GM12874 (cell line): Measurements from ENCODE around the gene CHD9.

ENCODE experiments used
- TF ChIP-seq, protein P1 (sequence below): IDR thresholded peaks from 2 replicates; pipeline ENCODE4 v1.5.1; 2011; ENCODE audit warnings: low read depth, mild to moderate bottlenecking, control low read depth, low read length, moderate library complexity; ENCODE audit not compliant: insufficient read depth

Gene CHD9

DNA sequence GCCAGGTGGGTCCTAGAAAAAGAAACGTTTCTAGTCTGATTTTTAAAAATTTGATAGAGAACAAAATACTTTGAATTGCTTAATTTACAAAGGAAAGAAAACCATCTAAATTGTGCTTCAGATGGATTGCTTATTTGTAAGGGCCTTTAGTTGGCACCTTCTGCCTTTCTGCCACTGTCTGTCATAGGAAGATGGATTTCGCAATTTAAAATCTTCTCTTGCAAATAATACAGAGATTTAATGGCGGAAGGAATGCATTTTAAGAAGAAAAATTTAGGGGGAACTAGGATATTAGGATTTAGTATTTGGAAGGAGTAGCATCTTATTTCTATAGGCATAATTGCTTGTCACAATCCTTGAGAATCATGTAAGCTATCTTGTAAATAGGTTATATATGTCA, 204.0 kb downstream of the CHD9 start:
- TF ChIP-seq, protein P1, sequence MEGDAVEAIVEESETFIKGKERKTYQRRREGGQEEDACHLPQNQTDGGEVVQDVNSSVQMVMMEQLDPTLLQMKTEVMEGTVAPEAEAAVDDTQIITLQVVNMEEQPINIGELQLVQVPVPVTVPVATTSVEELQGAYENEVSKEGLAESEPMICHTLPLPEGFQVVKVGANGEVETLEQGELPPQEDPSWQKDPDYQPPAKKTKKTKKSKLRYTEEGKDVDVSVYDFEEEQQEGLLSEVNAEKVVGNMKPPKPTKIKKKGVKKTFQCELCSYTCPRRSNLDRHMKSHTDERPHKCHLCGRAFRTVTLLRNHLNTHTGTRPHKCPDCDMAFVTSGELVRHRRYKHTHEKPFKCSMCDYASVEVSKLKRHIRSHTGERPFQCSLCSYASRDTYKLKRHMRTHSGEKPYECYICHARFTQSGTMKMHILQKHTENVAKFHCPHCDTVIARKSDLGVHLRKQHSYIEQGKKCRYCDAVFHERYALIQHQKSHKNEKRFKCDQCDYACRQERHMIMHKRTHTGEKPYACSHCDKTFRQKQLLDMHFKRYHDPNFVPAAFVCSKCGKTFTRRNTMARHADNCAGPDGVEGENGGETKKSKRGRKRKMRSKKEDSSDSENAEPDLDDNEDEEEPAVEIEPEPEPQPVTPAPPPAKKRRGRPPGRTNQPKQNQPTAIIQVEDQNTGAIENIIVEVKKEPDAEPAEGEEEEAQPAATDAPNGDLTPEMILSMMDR = no peak

DNA sequence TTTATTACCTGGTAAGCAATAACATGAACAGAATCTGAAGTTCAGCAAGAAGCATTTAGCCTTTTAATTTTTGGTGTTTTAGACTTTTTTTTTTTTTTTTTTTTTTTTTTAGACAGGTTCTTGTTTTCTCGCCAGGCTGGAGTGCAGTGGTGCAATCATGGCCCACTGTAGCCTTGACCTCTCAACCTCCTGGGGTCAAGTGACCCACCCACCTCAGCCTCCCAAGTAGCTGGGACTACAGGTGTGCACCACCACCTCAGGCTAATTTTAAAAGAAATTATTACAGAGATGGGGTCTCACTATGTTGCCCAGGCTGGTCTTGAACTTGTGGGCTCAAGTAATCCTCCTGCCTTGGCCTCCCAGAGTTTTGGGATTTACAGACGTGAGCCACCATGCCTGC, 206.5 kb downstream of the CHD9 start:
- TF ChIP-seq, protein P1 = no peak

DNA sequence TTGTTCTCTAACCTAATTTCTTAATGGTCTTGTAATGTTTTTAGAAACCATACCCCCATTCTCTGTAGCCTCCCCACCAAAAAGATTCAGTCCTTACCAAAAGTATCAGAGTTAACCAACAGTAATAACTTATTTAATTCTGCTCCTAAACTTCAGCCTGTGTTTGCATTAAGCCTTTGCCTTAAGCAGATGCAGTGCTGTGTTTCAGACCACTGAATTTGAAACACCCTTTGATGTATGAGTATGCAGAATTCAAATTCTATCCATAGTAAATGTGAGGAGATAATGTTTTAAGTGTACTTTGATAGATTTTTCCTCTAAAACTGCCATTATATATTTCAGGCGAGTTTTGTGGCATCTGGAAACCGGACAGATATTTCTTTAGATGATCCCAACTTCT, 207.9 kb downstream of the CHD9 start:
- TF ChIP-seq, protein P1 = no peak

- TF ChIP-seq, protein P1 = no peak
Measured at GRCh38 chr16:53266156-53266555, 211.4 kb downstream of the CHD9 start.

GRCh38 chr16:53281280-53281679, 226.5 kb downstream of the CHD9 start:
- TF ChIP-seq, protein P1 = no peak

DNA sequence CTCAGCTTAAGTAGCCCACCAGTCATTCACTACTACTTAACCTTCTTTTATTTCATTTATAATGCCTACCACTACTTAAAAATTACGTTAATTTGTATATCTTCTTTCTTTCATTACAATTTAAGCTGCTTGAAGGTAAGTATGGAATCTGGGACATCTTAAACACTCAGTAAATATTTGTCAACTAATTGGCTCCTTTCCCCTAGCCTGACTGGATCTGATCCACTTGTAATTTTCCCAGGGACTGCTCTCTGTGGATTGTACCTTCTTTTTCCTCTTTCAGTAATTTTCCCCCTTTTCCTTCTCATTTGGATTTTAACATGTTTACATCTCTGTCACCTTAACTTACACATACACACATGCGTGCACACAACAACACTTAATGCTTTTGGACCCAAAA, 227.1 kb downstream of the CHD9 start:
- TF ChIP-seq, protein P1 = no peak

GRCh38 chr16:53282328-53282727, 227.5 kb downstream of the CHD9 start:
- TF ChIP-seq, protein P1 = no peak
